Measurements from ENCODE around the gene SLC36A2.

The SLC36A2 gene

GRCh38 chr5:151281001-151281639, 66.2 kb downstream of the SLC36A2 start:
- no peak for DNase-seq

- no peak for DNase-seq
Observed at GRCh38 chr5:151280443-151280842, 66.9 kb downstream of the SLC36A2 start.

GRCh38 chr5:151278845-151279244, 68.5 kb downstream of the SLC36A2 start:
- DNase-seq: no peak

GRCh38 chr5:151275803-151276202, 71.6 kb downstream of the SLC36A2 start:
- no peak for DNase-seq

- no peak for DNase-seq
Observed at GRCh38 chr5:151274666-151275065, 72.7 kb downstream of the SLC36A2 start.

- DNase-seq: no peak
Observed at GRCh38 chr5:151271336-151271735, 76.0 kb downstream of the SLC36A2 start.

GRCh38 chr5:151270599-151270998, 76.8 kb downstream of the SLC36A2 start:
- DNase-seq: no peak

- DNase-seq: no peak
Observed at GRCh38 chr5:151267491-151268260, 79.7 kb downstream of the SLC36A2 start.

Measured in KG1 (cell line).